GM19395 (cell line): ENCODE data around the gene TTLL1.
A peak's percentile ranks its signal among the peaks of the same experiment; 100 is the strongest.

Experiments
- ATAC-seq: cut with Tn5 transposase; IDR thresholded peaks from one replicate; pipeline ENCODE4 v1.9.1; 2021; ENCODE audit warnings: mild to moderate bottlenecking, moderate library complexity; ENCODE audit not compliant: unreplicated experiment

The TTLL1 gene

DNA sequence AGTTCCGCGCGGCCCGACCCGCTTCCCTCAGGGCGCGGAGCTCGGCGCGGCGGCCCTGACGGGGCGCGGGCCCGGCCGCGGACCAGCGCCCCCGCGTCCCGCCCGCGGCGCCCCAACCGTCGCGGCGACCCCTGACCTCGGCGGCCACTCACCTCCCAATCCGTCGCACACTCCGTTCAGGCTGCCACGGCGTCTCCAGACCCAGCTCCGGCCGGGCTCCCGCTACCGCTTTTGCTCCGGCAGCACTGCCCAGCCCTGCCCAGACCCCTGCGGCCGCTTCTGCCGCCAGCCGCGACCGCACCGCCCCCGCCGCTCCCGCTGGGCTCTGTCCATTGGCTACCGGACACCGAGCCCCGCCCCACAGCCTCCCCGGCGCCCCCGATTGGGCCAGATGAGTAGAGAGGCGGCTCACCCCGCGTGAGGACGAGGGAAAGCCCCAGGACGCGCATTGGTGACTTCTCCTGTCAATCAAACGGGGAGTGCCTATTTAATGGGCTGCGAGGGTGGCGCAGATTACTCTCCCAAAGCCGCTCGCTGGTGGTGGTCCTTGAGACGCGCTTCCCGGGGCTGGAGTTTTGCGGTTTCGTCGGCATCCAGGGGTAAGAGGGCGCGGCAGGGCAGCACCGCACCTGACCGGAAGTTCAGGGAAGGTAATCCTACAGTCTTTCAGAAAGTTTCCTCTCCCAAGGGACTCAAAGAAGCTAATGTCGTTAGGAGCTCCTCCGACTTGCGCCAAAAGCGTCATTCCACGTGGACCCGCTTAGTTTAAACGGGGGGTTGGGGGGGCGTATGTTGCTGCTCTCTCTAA, 74.1 kb downstream of the TTLL1 start, which contains the start of gene PACSIN2:
PACSIN2 (minus strand) TSS at position 281 of the 808 bp plus-strand sequence. CDS start 103,069 bp downstream, outside the sequence.
- peak; percentile 90 for ATAC-seq

DNA sequence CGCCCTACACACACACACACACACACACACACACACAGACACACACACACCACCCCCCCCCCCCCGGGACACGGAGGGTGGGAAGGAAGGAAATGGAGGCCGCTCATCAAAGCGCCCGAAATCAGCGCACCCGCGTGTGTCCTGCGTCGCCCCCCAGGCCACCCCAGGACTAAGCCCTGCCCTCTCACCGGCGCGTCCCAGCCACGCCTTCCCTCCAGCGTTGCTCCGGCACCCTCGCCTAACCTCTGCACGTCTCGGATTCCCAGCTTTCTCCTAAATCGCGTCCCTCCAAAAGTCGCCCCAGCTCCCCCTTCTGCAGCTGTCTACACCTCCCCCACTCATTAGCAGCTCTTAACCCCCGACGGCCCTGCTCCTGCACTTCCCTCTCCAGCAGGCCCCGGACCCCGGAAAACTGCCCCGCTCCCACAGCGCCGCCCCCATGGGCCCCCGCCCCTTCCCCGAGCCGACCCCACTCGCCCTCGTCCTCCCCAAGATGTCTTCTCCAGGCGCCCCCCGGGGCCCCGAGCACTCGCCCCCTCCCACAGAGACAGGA, 74.8 kb downstream of the TTLL1 start:
- peak; percentile 9 for ATAC-seq

- no peak for ATAC-seq
These were observed 75.6 kb downstream of the TTLL1 start for GRCh38 chr22:43013355-43014315.

DNA sequence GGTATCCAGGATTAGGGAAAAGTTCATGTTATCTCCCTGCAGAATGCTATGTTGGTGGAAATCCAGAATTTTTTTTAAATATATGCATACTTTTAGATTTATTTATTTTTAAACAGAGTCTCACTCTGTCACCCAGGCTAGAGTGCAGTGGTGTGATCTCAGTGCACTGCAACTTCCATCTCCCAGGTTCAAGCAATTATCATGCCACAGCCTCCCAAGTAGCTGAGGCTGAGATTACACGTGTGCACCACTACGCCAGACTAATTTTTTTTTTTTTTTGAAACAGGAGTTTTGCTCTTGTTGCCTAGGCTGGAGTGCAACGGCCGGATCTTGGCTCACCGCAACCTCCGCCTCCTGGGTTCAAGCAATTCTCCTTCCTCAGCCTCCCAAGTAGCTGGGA, 76.8 kb downstream of the TTLL1 start:
- no peak for ATAC-seq

DNA sequence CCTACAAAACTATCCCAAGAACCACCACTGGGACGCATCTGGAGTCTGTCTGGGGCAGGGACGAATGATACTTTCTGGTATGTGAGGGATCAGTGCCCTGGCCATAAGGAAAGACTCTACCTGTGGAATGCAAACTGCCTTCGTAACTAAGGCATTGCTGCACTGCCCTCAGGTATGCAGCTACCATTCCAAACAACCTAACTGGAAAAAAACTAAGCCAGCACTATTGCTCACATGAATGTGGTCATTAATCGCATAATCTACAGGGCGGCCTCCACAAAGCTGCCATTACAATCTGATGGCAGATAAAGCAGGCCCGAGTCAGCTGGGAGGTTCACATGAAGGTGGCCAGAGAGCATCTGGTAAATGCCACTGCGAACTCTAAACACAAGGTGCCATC, 78.1 kb downstream of the TTLL1 start:
- ATAC-seq: no peak

GRCh38 chr22:43009444-43009843, 79.7 kb downstream of the TTLL1 start:
- ATAC-seq: no peak

- ATAC-seq: no peak
These were observed 80.3 kb downstream of the TTLL1 start for GRCh38 chr22:43008921-43009320.

DNA sequence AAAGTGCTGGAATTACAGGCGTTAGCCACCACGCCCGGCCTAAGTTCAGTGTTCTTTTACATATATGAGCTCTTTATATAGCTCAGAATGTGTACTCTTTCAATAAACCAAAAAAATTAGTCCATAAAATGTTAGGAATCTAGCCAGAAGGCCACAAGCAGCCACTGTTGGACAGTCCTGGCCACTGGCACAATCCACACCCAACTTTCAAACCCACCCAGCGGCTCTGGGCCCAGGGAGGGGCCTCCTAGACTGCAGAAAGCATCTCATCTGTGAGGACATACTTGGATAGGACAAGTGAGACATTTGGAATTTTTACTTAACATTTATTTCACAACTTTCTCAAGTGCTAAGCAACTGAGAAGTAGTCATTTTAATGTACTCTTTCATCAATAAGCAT, 80.7 kb downstream of the TTLL1 start:
- ATAC-seq: no peak

- ATAC-seq: no peak
These were observed 81.6 kb downstream of the TTLL1 start for GRCh38 chr22:43007519-43008102.

DNA sequence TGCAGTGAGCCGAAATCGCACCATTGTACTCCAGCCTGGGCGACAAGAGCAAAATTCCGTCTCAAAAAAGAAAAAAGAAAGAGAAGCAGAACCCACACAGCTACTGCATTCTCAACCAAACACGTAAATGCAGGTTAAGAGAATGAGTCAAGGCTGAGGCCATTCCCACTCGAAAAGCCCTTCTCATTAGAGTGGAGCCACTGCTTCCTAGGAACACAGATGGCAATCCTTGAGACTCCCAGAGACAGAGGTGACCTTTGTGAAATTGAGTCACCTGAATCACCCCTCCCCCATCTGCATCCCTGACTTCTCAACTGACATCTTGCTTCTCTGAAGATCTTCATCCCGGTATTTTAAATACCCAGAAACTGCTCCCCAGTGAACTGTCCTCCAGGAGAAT, 82.4 kb downstream of the TTLL1 start:
- ATAC-seq: no peak

- no peak for ATAC-seq
These were observed 83.1 kb downstream of the TTLL1 start for GRCh38 chr22:43006016-43006505.

DNA sequence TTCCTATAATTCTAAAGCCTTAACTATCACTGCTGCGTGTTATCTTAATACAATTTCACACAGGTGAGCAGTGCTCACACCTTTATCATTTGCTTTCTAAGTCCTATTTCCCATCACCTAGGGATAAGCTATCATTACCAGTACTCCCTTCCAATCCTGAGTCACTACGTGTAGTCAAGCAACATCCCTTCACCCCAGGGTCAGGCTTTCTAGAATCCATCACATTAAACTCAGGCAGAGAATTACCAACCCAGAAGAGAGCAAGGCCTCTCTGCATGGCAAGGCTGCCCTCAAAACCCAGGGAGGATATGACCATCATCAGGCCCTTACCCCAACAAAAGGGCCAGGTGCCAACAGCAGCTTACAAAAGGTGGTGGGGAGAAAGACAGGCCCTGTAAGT, 84.1 kb downstream of the TTLL1 start:
- ATAC-seq: no peak

GRCh38 chr22:43004362-43005035, 84.7 kb downstream of the TTLL1 start:
- no peak for ATAC-seq

DNA sequence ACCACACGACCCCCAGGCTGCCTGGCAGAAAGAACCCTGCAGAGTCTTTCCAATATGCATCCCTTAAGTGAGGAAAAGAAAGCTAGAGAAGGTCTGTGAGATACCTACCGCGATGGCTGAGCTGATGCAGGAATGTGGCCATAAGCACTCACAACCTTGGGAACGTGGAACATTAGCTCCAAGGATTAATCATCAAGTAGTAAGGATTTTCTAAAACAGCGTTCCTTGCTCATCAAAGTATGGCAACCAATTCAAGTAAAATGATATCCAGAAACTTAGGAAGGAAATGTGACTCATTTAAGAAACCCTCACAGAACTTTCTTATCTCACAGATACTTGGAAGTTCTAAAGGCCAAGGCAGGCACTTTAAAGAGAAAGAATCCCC, 87.0 kb downstream of the TTLL1 start:
- no peak for ATAC-seq

DNA sequence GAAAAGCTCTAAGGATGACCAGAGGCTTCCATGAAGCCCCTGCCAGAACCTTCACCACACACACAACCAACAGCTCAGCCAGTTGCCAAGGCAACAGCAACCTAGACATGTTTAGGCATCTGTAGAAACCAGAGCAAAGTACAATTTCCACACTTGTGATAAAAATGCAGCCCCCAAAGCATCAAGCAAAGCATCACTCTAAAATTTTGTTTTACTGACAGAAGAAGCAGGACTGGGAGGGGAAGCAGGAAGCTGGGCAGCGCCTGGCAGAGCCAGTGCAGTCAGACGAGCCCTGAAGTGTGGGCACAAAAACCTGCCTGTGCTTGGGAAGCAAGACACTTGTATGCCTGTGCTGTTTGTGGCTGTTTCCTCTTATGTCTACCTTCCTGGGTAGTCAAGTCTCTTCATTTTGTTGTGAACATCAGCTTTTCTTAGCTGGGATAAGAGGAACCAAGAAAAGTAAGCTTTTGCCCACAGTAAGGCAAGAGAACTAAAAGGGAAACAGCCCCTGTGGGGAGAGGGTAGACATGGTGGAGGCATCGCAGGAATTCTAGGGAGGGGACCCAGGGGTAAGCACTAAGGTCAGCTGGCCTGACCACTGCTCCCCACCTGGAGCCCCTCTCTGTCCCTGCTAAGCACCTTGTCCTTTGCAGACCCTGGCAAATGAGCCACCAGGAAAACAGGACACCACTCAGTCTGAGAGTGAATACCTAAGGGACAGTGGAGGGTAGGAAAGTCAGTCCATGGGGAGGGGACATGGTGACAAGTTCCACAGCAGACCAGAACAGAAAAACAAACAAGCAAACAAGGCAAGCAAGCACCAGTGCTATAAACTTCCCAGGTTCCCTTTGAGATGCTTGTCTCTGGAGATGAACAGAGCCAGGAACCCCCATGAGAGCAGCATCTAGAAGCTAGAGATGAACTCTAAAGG, 87.7 kb downstream of the TTLL1 start:
- no peak for ATAC-seq

DNA sequence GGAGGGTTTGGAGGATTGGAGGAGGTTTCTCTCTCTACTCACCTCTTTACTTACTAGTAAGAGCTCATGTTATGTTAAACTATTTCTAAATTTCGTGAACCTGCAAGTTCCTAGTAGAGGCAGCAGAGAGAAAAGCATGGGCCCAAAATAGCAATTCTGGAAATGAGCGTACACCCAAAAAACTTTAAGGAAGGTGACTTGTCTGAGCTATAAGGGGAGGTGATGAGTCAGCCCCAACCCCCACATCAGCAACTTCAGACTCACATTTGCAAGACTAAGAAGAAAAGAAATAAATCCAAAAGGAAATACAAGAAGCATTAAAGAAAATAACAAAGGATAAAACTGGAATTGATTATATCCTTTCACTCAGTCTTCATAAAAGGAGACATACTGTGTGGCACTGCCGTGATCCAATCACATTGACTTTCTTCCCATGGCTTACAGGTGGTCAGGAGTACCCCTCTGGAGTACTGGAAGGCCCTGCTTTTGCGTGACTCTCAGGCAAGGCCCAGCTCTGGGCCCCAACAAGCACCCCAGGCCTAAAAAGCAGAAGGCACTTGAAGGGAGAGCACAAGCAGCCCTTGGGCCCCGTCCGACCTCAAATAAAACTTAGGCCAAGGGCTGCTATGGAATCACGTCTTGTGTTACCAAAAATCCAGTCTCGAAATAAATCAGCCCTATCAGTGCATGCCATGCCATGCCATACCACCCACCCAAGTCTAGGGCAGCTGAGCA, 88.6 kb downstream of the TTLL1 start:
- ATAC-seq: no peak

DNA sequence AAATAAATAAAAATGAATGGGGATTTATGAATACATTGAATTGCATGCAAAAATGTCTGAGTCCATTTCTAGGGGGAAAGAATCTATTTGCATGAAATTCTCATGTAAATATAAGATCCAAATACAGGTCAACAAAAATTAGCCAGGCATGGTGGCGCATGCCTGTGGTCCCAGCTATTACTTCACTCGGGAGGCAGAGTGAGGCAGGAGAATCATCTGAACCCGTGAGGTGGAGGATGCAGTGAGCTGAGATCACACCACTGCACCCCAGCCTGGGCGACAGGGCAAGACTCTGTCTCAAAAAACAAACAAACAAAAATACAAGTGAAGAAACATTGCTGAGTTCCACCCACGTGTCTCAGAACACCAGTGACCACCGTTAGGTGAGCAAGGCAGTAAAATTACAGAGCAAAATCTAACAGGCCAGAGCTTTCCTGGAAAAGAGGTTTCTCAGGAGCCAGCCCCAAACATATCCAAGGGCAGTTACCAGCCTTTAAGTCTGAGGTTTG, 91.6 kb downstream of the TTLL1 start:
- no peak for ATAC-seq

DNA sequence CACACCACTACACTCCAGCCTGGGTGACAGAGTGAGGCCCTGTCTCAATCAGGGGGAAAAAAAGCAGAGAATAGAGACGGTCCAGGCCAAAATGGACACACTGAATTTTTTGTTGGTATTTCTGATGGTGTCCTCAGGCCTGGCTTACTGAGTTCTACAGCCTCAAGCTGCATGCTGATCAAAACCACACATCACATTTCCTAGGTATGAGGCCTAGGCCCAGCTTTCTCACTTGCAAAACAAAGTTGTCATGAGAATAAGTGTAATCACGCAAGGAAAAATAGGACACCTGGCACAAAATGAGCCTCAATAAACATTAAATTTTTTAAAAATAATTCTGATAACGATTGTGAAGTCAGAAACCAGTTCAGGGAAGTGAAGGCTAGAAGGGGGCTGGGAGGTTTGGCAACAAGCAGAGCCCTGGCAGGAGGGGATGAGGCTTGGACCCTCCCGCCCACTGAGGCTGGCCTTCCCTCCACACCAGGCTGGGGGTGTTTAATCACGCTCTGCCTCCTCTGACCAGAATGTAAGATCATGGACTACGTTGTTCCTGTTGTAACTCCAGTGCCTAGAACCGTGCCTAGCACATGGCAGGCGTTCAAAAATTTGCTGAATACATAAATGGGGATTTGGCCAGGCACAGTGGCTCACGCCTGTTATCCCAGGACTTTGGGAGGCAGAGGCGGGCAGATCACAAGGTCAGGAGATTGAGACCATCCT, 92.4 kb downstream of the TTLL1 start:
- no peak for ATAC-seq
